Neural progenitor cell (in vitro differentiated cells): Measurements from ENCODE around the gene NXNL2. TPM values are rescaled to one million over a fixed set of nuclear protein-coding genes. Genes with fewer than 3 reads are reported as not detected.

Source experiments
- DNase-seq: peaks from one replicate; pipeline ENCODE4 v3.0.0-alpha.2; 2016; ENCODE audit warnings: low spot score
- H2AFZ ChIP-seq: fragments of 200-600 bp; sonication (generic); replicated peaks from 2 replicates; pipeline ENCODE4 v1.6.1; 2016; ENCODE audit warnings: antibody characterized with exemption
- H3F3A ChIP-seq: fragments of 200-600 bp; sonication (generic); 2 replicates; pipeline ENCODE4 v1.6.1; 2016; ENCODE audit warnings: antibody characterized with exemption, low read depth
- H3K27ac ChIP-seq: fragments of 200-600 bp; sonication (generic); 2 replicates; pipeline ENCODE4 v1.5.1; 2016; ENCODE audit warnings: mild to moderate bottlenecking
- H3K27me3 ChIP-seq: fragments of 200-600 bp; sonication (generic); 2 replicates; pipeline ENCODE4 v1.6.1; 2016; ENCODE audit warnings: mild to moderate bottlenecking, moderate library complexity
- H3K36me3 ChIP-seq: fragments of 200-600 bp; sonication (generic); 2 replicates; pipeline ENCODE4 v1.5.1; 2016
- H3K4me1 ChIP-seq: fragments of 200-600 bp; sonication (generic); 2 replicates; pipeline ENCODE4 v1.6.1; 2016; ENCODE audit warnings: mixed run types
- H3K4me2 ChIP-seq: fragments of 200-600 bp; sonication (generic); 2 replicates; pipeline ENCODE4 v1.6.1; 2016
- H3K4me3 ChIP-seq: fragments of 200-600 bp; sonication (generic); 2 replicates; pipeline ENCODE4 v1.5.1; 2016
- H3K79me2 ChIP-seq: fragments of 200-600 bp; sonication (generic); 2 replicates; pipeline ENCODE4 v1.6.1; 2016; ENCODE audit warnings: low read depth
- H3K9ac ChIP-seq: fragments of 200-600 bp; sonication (generic); 2 replicates; pipeline ENCODE4 v1.6.1; 2016
- H3K9me3 ChIP-seq: fragments of 200-600 bp; sonication (generic); 2 replicates; pipeline ENCODE4 v1.5.1; 2016; ENCODE audit warnings: low read depth
- H4K20me1 ChIP-seq: fragments of 200-600 bp; sonication (generic); 2 replicates; pipeline ENCODE4 v1.6.1; 2016; ENCODE audit warnings: low read depth
- H3K27ac Mint-ChIP-seq: 3 replicates; pipeline ENCODE4 v1.8.0; 2021; ENCODE audit warnings: mixed read lengths
- H3K27me3 Mint-ChIP-seq: 2 replicates; pipeline ENCODE4 v1.8.0; 2022; ENCODE audit warnings: low read depth, mild to moderate bottlenecking, inconsistent platforms, moderate library complexity, mixed read lengths; ENCODE audit not compliant: insufficient read depth
- H3K36me3 Mint-ChIP-seq: 3 replicates; pipeline ENCODE4 v1.8.0; 2021; ENCODE audit warnings: mixed read lengths
- H3K4me1 Mint-ChIP-seq: 3 replicates; pipeline ENCODE4 v1.8.0; 2021; ENCODE audit warnings: mixed read lengths
- H3K4me3 Mint-ChIP-seq: 3 replicates; pipeline ENCODE4 v1.8.0; 2021; ENCODE audit warnings: mild to moderate bottlenecking, moderate library complexity, mixed read lengths
- H3K9me3 Mint-ChIP-seq: 3 replicates; pipeline ENCODE4 v1.8.0; 2020; ENCODE audit warnings: mixed read lengths
- EZH2 ChIP-seq: fragments of 200-600 bp; sonication (generic); IDR thresholded peaks from 2 replicates; pipeline ENCODE4 v1.6.1; 2017; ENCODE audit warnings: antibody characterized with exemption, mild to moderate bottlenecking, moderate library complexity
- EZH2phosphoT487 ChIP-seq: fragments of 200-600 bp; sonication (generic); IDR thresholded peaks from 2 replicates; pipeline ENCODE4 v1.6.1; 2017; ENCODE audit warnings: antibody characterized with exemption
- total RNA-seq: library from RNA; depleted of rRNA; stranded (reverse); fragments of >200 nt; gene quantifications from 2 replicates; pipeline ENCODE4 v1.2.3, GENCODE V29; 2015; ENCODE audit warnings: low replicate concordance
- TF ChIP-seq, protein P1 (sequence below): fragments of 200-600 bp; sonication (generic); IDR thresholded peaks from 2 replicates; pipeline ENCODE4 v1.5.1; 2017; ENCODE audit warnings: antibody characterized with exemption, mild to moderate bottlenecking

The NXNL2 gene
- total RNA-seq, 1 donor from 2014 or later: 0.32 TPM

DNA sequence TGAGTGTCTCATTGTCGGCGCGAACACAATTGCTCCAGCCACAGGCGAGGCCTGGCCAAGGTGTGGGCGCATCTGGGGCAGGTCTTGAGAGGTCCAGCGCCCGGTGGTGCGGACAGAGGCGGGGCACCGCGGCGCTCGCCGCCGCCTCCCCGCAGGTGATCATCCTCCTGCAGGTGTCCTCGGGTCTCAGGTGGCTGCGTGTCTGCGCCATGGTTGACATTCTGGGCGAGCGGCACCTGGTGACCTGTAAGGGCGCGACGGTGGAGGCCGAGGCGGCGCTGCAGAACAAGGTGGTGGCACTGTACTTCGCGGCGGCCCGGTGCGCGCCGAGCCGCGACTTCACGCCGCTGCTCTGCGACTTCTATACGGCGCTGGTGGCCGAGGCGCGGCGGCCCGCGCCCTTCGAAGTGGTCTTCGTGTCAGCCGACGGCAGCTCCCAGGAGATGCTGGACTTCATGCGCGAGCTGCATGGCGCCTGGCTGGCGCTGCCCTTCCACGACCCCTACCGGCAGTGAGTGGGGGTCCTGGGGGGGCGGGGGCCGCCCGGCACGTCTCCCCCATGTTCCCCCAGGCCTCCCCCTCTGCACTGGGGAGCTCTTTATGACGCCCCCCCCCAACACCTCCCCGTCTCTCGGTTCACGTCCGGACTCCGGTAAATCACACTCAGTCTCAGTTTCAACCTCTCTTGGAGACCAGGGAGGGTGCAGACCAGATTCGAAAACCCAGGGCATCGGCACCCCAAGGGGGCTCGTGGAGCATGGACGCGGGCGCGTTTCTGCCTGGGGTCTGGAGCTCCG is 446 bp downstream of the NXNL2 start:
- DNase-seq: peak; percentile 69

DNA sequence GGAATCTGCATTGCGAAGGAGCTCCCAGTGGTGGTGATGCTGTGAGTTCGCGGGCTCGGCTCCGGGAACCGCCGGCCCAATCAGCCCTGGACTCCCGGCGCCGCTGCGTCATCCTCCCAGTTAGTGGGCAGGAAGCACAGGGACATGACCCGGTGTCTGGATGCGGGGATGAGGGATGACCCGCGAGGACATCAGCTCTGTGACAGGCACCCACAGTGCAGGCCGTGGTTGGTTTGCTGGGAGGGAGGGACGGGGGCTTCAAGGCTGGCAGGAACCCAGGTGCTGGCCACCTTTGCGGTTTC is 996 bp downstream of the NXNL2 start:
- peaks cover 10% of the 10 kb centered on the region for H3K4me1 ChIP-seq
- TF ChIP-seq EZH2phosphoT487: no peak
- TF ChIP-seq, protein P1, sequence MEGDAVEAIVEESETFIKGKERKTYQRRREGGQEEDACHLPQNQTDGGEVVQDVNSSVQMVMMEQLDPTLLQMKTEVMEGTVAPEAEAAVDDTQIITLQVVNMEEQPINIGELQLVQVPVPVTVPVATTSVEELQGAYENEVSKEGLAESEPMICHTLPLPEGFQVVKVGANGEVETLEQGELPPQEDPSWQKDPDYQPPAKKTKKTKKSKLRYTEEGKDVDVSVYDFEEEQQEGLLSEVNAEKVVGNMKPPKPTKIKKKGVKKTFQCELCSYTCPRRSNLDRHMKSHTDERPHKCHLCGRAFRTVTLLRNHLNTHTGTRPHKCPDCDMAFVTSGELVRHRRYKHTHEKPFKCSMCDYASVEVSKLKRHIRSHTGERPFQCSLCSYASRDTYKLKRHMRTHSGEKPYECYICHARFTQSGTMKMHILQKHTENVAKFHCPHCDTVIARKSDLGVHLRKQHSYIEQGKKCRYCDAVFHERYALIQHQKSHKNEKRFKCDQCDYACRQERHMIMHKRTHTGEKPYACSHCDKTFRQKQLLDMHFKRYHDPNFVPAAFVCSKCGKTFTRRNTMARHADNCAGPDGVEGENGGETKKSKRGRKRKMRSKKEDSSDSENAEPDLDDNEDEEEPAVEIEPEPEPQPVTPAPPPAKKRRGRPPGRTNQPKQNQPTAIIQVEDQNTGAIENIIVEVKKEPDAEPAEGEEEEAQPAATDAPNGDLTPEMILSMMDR: no peak
- no peak for TF ChIP-seq EZH2
- no peaks in the 10 kb centered on the region for H4K20me1 ChIP-seq
- Mint-ChIP-seq H3K27ac (no peak overlapping the region), H3K36me3 (peaks cover 2% of the 10 kb centered on the region), H3K9me3 (peaks cover 5% of the 10 kb centered on the region), H3K4me1 (peaks cover 40% of the 10 kb centered on the region), H3K27me3 (peaks cover 36% of the 10 kb centered on the region), H3K4me3 (peak overlapping the region; percentile 74)
- peak overlapping the region; percentile 90 for H3K4me2 ChIP-seq
- H3K4me3 ChIP-seq: peak overlapping the region; percentile 55
- H3K9me3 ChIP-seq: no peaks in the 10 kb centered on the region
- DNase-seq: no peak
- no peak overlapping the region for H2AFZ ChIP-seq
- no peaks in the 10 kb centered on the region for H3K79me2 ChIP-seq
- H3K27me3 ChIP-seq: peaks cover 80% of the 10 kb centered on the region
- H3F3A ChIP-seq: peaks cover 25% of the 10 kb centered on the region
- no peak overlapping the region for H3K27ac ChIP-seq
- no peak overlapping the region for H3K9ac ChIP-seq
- no peaks in the 10 kb centered on the region for H3K36me3 ChIP-seq

More for the DNA sequence above, 446 bp downstream of the NXNL2 start:
- Histone ChIP-seq H3K4me1 (peaks cover 10% of the 10 kb centered on the region), H3K27me3 (peaks cover 80% of the 10 kb centered on the region), H3K27ac (no peak overlapping the region), H4K20me1 (no peaks in the 10 kb centered on the region), H3K9ac (no peak overlapping the region), H3K9me3 (no peaks in the 10 kb centered on the region), H3F3A (peaks cover 25% of the 10 kb centered on the region), H3K79me2 (no peaks in the 10 kb centered on the region), H3K4me2 (peak overlapping the region; percentile 90), H3K36me3 (no peaks in the 10 kb centered on the region), H3K4me3 (peak overlapping the region; percentile 55), H2AFZ (peak overlapping the region; percentile 66)
- H3K27ac Mint-ChIP-seq: no peak overlapping the region
- H3K4me1 Mint-ChIP-seq: peaks cover 41% of the 10 kb centered on the region
- peaks cover 2% of the 10 kb centered on the region for H3K36me3 Mint-ChIP-seq
- H3K9me3 Mint-ChIP-seq: peaks cover 5% of the 10 kb centered on the region
- peaks cover 36% of the 10 kb centered on the region for H3K27me3 Mint-ChIP-seq
- TF ChIP-seq, protein P1: peak; percentile 22
- peak; percentile 60 for TF ChIP-seq EZH2phosphoT487
- TF ChIP-seq EZH2: peak; percentile 78
- H3K4me3 Mint-ChIP-seq: peak overlapping the region; percentile 81

DNA sequence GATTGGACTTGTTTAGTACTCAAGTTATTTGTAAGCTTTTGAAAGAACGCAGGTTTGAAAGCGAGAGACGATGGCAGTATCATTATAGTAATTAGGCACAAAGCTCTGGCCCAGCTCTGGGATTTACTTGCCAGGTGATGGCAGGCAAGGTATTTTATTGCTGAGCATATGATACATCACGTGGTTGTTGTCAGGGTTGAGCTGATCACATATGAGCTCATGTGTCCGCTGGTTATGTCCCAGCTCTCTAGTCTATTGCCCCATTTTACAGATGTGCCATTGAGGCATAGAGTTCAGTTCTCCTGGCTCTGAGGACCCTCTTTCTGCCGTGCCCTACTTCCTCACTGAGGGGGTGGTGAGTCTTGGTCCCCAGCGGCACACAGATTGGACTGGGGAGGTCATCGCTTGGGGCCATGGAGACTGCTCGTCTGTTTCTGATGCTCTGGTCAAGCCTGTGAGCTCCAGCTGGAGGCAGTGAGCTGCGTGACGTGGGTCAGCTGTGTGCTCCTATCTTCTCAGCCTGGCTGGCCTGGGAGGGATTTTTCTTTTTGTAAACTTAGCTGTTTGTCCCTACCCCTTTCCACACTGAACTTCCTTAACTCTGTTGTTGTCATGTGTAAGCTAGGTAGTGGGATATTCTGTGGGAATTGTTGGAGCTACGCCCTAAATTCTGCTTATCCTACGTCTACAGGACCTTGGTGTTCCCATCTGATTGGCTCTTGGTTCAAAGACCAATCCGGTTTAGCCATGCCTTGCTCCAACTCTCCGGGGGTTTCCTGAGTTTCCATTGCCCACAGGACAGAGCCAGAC is 2.2 kb downstream of the NXNL2 start:
- peaks cover 35% of the 10 kb centered on the region for H3K4me1 Mint-ChIP-seq
- peaks cover 2% of the 10 kb centered on the region for H3K36me3 Mint-ChIP-seq
- H4K20me1 ChIP-seq: no peaks in the 10 kb centered on the region
- no peak overlapping the region for H3K4me3 ChIP-seq
- no peaks in the 10 kb centered on the region for H3K36me3 ChIP-seq
- H3K4me3 Mint-ChIP-seq: peak overlapping the region; percentile 74
- peaks cover 7% of the 10 kb centered on the region for H3K4me1 ChIP-seq
- no peak overlapping the region for H3K4me2 ChIP-seq
- no peak for TF ChIP-seq EZH2
- no peak for TF ChIP-seq EZH2phosphoT487
- peaks cover 5% of the 10 kb centered on the region for H3K9me3 Mint-ChIP-seq
- H3K27ac Mint-ChIP-seq: peak overlapping the region; percentile 33
- DNase-seq: no peak
- H3K27ac ChIP-seq: no peak overlapping the region
- H3K9me3 ChIP-seq: no peaks in the 10 kb centered on the region
- H3F3A ChIP-seq: peaks cover 21% of the 10 kb centered on the region
- H3K9ac ChIP-seq: no peak overlapping the region
- H3K27me3 ChIP-seq: peaks cover 68% of the 10 kb centered on the region
- peaks cover 29% of the 10 kb centered on the region for H3K27me3 Mint-ChIP-seq
- H2AFZ ChIP-seq: no peak overlapping the region
- no peaks in the 10 kb centered on the region for H3K79me2 ChIP-seq
